ENCODE measurements around the gene NECAB2.

NECAB2 gene

DNA sequence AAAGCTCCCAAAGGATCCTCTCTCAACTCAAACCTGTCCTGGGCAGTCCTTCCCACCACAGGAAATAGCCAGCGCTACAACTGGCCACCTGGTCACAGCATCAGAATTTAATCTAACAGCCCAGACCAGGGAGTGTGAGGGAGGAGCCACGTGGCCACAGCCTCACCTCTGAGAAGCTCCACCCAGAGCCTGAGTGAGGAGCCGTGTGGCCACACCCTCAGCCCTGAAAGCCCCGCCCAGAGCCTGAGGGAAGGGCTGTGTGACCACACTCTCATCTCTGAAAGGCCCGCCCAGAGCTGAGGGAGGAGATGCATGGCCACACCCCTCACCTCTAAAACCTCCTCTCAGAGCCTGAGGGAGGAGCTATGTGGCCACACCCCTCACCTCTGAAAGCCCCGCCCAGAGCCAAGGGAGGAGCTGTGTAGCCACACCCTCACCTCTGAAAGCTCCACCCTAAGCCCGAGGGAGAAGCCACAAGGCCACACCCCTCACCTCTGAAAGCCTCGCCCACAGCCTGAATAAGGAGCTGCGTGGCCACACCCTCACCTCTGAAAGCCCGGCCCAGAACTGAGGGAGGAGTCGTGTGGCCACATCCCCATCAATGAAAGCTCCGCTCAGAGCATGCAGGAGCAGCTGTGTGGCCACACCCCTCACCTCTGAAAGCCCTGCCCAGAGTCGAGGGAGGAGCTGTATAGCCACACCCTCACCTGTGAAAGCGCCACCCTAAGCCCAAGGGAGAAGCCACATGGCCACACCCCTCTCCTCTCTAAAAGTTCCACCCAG, 45.9 kb downstream of the NECAB2 start:
- Histone ChIP-seq H3K4me3 (no peak overlapping the region), H3K36me3 (no peaks in the 10 kb centered on the region), H3K4me1 (no peaks in the 10 kb centered on the region), H3K27me3 (peaks cover 0 to 19% of the 10 kb centered on the region in 2 donors), H3K27ac (no peak overlapping the region), H3K9me3 (peaks cover 0 to 3% (median 0%) of the 10 kb centered on the region in 3 donors)
- intact Hi-C loops (cut with DNase I; ENCODE audit: low total_unique reads), result no loop called here
- TF ChIP-seq, protein P1, sequence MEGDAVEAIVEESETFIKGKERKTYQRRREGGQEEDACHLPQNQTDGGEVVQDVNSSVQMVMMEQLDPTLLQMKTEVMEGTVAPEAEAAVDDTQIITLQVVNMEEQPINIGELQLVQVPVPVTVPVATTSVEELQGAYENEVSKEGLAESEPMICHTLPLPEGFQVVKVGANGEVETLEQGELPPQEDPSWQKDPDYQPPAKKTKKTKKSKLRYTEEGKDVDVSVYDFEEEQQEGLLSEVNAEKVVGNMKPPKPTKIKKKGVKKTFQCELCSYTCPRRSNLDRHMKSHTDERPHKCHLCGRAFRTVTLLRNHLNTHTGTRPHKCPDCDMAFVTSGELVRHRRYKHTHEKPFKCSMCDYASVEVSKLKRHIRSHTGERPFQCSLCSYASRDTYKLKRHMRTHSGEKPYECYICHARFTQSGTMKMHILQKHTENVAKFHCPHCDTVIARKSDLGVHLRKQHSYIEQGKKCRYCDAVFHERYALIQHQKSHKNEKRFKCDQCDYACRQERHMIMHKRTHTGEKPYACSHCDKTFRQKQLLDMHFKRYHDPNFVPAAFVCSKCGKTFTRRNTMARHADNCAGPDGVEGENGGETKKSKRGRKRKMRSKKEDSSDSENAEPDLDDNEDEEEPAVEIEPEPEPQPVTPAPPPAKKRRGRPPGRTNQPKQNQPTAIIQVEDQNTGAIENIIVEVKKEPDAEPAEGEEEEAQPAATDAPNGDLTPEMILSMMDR (IDR thresholded peaks at IDR 0.05), result no peak
- DNase-seq, result no peak

DNA sequence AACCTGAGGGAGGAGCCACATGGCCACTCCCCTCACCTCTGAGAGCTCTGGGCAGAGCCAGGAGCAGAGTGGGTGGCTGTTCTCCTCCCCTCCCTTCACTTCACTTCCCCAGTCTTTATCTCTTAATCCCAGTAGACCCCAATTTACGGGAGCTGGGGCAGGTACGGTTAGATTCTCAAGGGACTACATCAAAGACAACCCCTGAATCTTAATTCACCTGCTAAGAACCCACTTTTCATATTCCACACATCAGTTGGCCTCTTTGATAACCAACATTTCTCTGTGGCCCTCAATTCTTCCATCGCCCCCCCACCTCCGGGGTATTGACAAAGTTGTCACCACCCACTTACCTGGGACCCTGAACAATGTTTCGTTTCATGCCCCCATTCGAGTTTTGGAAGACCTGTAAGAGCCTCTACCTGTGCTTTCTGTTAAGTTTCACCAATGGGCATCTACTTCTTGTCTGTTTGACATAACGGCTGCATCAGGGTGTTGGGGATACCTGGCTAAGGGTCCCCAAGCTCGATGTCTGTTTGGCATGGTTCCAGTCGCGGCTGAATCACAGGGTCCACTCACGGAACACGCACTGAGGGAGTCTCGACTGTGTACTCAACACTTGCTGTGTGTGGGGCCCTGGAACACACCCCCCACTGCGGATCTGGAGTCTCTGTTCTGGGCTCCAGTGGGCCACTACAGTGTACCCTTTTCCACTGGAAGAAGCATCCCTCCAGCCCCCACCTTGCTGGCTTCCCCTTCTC, 46.7 kb downstream of the NECAB2 start:
- Histone ChIP-seq H3K9me3 (peaks cover 0 to 3% (median 0%) of the 10 kb centered on the region in 3 donors), H3K4me1 (no peaks in the 10 kb centered on the region), H3K4me3 (no peak overlapping the region), H3K27ac (no peak overlapping the region), H3K27me3 (peaks cover 0 to 15% of the 10 kb centered on the region in 2 donors), H3K36me3 (no peaks in the 10 kb centered on the region)
- intact Hi-C loops (cut with DNase I; ENCODE audit: low total_unique reads), result no loop called here
- TF ChIP-seq, protein P1 (IDR thresholded peaks at IDR 0.05), result no peak
- no peak for DNase-seq

DNA sequence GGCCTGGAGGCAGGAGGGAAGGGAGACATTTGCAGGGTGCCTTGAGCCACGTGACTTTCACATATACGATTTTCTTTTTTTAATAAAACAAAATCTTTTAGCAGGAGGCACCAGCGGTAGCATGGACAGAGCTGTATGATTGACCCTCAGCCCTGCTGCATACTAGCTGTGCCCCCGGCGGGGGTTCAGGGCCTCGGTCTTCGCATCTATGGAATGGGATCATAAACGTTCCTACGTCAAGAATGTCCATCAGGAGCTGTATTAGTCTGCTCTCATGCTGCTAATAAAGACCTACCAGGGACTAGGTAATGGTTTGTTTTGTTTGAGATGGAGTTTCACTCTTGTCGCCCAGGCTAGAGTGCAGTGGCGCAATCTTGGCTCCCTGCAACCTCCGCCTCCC, 47.4 kb downstream of the NECAB2 start:
- H3K9me3 ChIP-seq, result peaks cover 0 to 6% (median 0%) of the 10 kb centered on the region in 3 donors
- H3K27ac ChIP-seq, result no peak overlapping the region
- DNase-seq, result no peak
- no peak overlapping the region for H3K4me3 ChIP-seq
- H3K36me3 ChIP-seq, result no peaks in the 10 kb centered on the region
- intact Hi-C loops (cut with DNase I; ENCODE audit: low total_unique reads), result no loop called here
- TF ChIP-seq, protein P1 (IDR thresholded peaks at IDR 0.05), result no peak
- no peaks in the 10 kb centered on the region for H3K4me1 ChIP-seq
- peaks cover 0 to 15% of the 10 kb centered on the region in 2 donors for H3K27me3 ChIP-seq

DNA sequence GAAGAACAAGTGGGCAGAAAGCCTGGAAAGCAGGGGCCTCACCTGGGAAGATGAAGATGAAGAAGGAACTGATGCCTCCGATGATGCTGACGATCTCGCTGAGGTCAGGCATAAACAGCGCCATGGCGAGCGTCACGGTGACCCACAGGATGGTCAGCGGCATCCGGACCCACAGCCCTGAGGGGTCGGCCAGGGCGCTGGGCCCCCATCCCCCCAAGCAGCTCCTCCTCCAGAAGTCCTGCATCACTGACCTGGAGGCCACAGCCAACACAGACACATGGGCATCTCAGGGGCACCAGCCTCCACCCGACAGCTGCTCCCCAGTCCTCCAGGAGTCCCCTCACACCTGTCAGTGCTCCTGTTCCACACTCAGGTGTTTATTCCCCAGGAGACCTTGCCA, 48.4 kb downstream of the NECAB2 start:
- TF ChIP-seq, protein P1 (IDR thresholded peaks at IDR 0.05), result no peak
- H3K4me1 ChIP-seq, result no peaks in the 10 kb centered on the region
- DNase-seq, result no peak
- H3K27me3 ChIP-seq, result peaks cover 0 to 15% of the 10 kb centered on the region in 2 donors
- peaks cover 0 to 15% (median 3%) of the 10 kb centered on the region in 3 donors for H3K9me3 ChIP-seq
- H3K36me3 ChIP-seq, result no peaks in the 10 kb centered on the region
- no peak overlapping the region for H3K4me3 ChIP-seq
- H3K27ac ChIP-seq, result no peak overlapping the region
- intact Hi-C loops (cut with DNase I; ENCODE audit: low total_unique reads), result no loop called here

DNA sequence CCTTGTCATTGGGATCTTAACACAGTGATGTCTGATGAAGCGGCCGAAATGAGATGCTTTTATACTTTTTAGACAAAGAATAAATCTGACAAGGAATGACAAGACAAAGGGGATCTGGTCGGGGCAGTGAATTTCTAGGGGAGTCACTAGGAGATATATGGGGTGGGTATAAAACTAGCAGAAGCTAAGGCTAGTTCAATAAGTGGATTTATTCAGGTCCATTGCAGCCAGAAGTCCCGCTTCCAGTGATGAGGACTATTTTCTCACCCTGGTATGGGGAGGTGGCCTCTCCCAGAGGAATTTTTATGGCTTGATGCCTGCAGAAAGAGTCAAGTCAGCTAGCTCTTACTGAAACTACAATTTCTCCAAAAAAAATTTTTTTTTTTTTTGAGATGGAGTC, 50.7 kb downstream of the NECAB2 start:
- Histone ChIP-seq H3K4me3 (no peak overlapping the region), H3K27me3 (peaks cover 0 to 15% of the 10 kb centered on the region in 2 donors), H3K27ac (no peak overlapping the region), H3K9me3 (peaks cover 3 to 22% (median 10%) of the 10 kb centered on the region in 3 donors), H3K4me1 (no peaks in the 10 kb centered on the region), H3K36me3 (no peaks in the 10 kb centered on the region)
- DNase-seq, result no peak
- TF ChIP-seq, protein P1 (IDR thresholded peaks at IDR 0.05), result no peak
- intact Hi-C loops (cut with DNase I; ENCODE audit: low total_unique reads), result no loop called here

Data from tibial artery (tissue), 4 donors.